Vagina (tissue), 2 donors: ENCODE measurements around the gene P2RX7. TPM values are rescaled to one million over a fixed set of nuclear protein-coding genes. Genes with fewer than 3 reads are reported as not detected.

Source experiments
- DNase-seq, 2 donors: peaks; one replicate each; pipeline ENCODE4 v3.0.0-alpha.2; 2017; ENCODE audit errors: extremely low spot score in 2 of 2
- H3K27ac ChIP-seq: fragments of 200-600 bp; sonication (generic); one replicate; pipeline ENCODE4 v1.5.1; 2019
- H3K27me3 ChIP-seq: fragments of 200-600 bp; sonication (generic); one replicate; pipeline ENCODE4 v1.5.1; 2019
- H3K36me3 ChIP-seq, 2 donors: fragments of 200-600 bp; sonication (generic); one replicate each; pipeline ENCODE4 v1.5.1; 2017 to 2019
- H3K4me1 ChIP-seq: fragments of 200-600 bp; sonication (generic); one replicate; pipeline ENCODE4 v1.5.1; 2019
- H3K4me3 ChIP-seq, 2 donors: fragments of 200-600 bp; sonication (generic); 1 replicate in 1 of 2; 2 replicates in 1 of 2; pipeline ENCODE4 v1.5.1; 2016 to 2019
- H3K9me3 ChIP-seq: fragments of 200-600 bp; sonication (generic); one replicate; pipeline ENCODE4 v1.5.1; 2019
- CTCF ChIP-seq, 3 experiments: fragments of 450-650 bp in 2 of 3; fragments of 200-600 bp in 1 of 3; sonication (generic) in 1 of 3; IDR thresholded peaks; one replicate each; pipeline ENCODE4 v1.5.1; 2017 to 2019; ENCODE audit warnings: antibody characterized with exemption in 3 of 3, mild to moderate bottlenecking in 2 of 3, moderate library complexity in 2 of 3
- POLR2A ChIP-seq, 2 donors: fragments of 450-650 bp; IDR thresholded peaks; one replicate each; pipeline ENCODE4 v1.6.1; 2017; ENCODE audit warnings: antibody characterized with exemption in 2 of 2, mild to moderate bottlenecking in 2 of 2, moderate library complexity in 2 of 2
- POLR2AphosphoS5 ChIP-seq, 2 donors: sonication (generic); formaldehyde crosslinking; IDR thresholded peaks; one replicate each; pipeline ENCODE4 v1.9.0; 2017; ENCODE audit warnings: antibody characterized with exemption in 2 of 2, mild to moderate bottlenecking in 2 of 2, low read depth in 1 of 2; ENCODE audit not compliant: insufficient read depth in 1 of 2
- intact Hi-C: fragments of 100-400 bp; cut with DNase I; formaldehyde crosslinking; loops from one replicate; pipeline ENCODE4 v1.15.1; 2023
- total RNA-seq: library from RNA; depleted of rRNA; stranded (reverse); fragments of >200 nt; gene quantifications from one replicate; pipeline ENCODE4 v1.2.3, GENCODE V29; 2016

P2RX7 gene
- total RNA-seq, 1 donor from 2014 or later: 8.6 TPM

- no peaks in the 10 kb centered on the region for H3K27me3 ChIP-seq
- DNase-seq: no peak
- no peaks in the 10 kb centered on the region for H3K36me3 ChIP-seq
- no peaks in the 10 kb centered on the region for H3K9me3 ChIP-seq
- no peak overlapping the region for H3K4me3 ChIP-seq
- H3K27ac ChIP-seq: no peak overlapping the region
- intact Hi-C loops: no loop called here
- TF ChIP-seq POLR2A (IDR thresholded peaks at IDR 0.05) (no peak), POLR2AphosphoS5 (IDR thresholded peaks at IDR 0.05; ENCODE audit: insufficient read depth in 1 of 2, low read depth in 1 of 2) (no peak), CTCF (IDR thresholded peaks at IDR 0.05) (no peak)
- H3K4me1 ChIP-seq: no peaks in the 10 kb centered on the region
Measured at GRCh38 chr12:121120323-121120722, 12.4 kb upstream of the P2RX7 start.

GRCh38 chr12:121120989-121121755, 11.5 kb upstream of the P2RX7 start:
- TF ChIP-seq POLR2A (IDR thresholded peaks at IDR 0.05) (no peak), CTCF (IDR thresholded peaks at IDR 0.05) (no peak), POLR2AphosphoS5 (IDR thresholded peaks at IDR 0.05; ENCODE audit: insufficient read depth in 1 of 2, low read depth in 1 of 2) (no peak)
- Histone ChIP-seq H3K9me3 (no peaks in the 10 kb centered on the region), H3K4me1 (no peaks in the 10 kb centered on the region), H3K4me3 (no peak overlapping the region), H3K36me3 (no peaks in the 10 kb centered on the region), H3K27me3 (no peaks in the 10 kb centered on the region), H3K27ac (no peak overlapping the region)
- intact Hi-C loops: no loop called here
- no peak for DNase-seq

GRCh38 chr12:121121805-121122204, 10.9 kb upstream of the P2RX7 start:
- TF ChIP-seq POLR2AphosphoS5 (IDR thresholded peaks at IDR 0.05; ENCODE audit: insufficient read depth in 1 of 2, low read depth in 1 of 2): no peak
- no peak for TF ChIP-seq POLR2A (IDR thresholded peaks at IDR 0.05)
- TF ChIP-seq CTCF (IDR thresholded peaks at IDR 0.05): no peak
- no peak overlapping the region for H3K4me3 ChIP-seq
- no peaks in the 10 kb centered on the region for H3K36me3 ChIP-seq
- H3K27ac ChIP-seq: no peak overlapping the region
- no peaks in the 10 kb centered on the region for H3K27me3 ChIP-seq
- no peaks in the 10 kb centered on the region for H3K4me1 ChIP-seq
- intact Hi-C loops: no loop called here
- no peak for DNase-seq
- no peaks in the 10 kb centered on the region for H3K9me3 ChIP-seq

- Histone ChIP-seq H3K4me3 (no peak overlapping the region), H3K36me3 (no peaks in the 10 kb centered on the region), H3K4me1 (peaks cover 7% of the 10 kb centered on the region), H3K9me3 (no peaks in the 10 kb centered on the region), H3K27ac (no peak overlapping the region), H3K27me3 (no peaks in the 10 kb centered on the region)
- no peak for DNase-seq
- intact Hi-C loops: no loop called here
- TF ChIP-seq POLR2AphosphoS5 (IDR thresholded peaks at IDR 0.05; ENCODE audit: insufficient read depth in 1 of 2, low read depth in 1 of 2): no peak
Measured at GRCh38 chr12:121123488-121123887, 9.2 kb upstream of the P2RX7 start.

GRCh38 chr12:121124402-121125109, 8.1 kb upstream of the P2RX7 start:
- Histone ChIP-seq H3K27ac (no peak overlapping the region), H3K9me3 (no peaks in the 10 kb centered on the region), H3K27me3 (no peaks in the 10 kb centered on the region), H3K4me1 (peaks cover 15% of the 10 kb centered on the region), H3K36me3 (no peaks in the 10 kb centered on the region), H3K4me3 (no peak overlapping the region)
- intact Hi-C loops: no loop called here
- no peak for DNase-seq
- TF ChIP-seq POLR2AphosphoS5 (IDR thresholded peaks at IDR 0.05; ENCODE audit: insufficient read depth in 1 of 2, low read depth in 1 of 2): no peak
- no peak for TF ChIP-seq CTCF (IDR thresholded peaks at IDR 0.05)
- no peak for TF ChIP-seq POLR2A (IDR thresholded peaks at IDR 0.05)
